Mesenteric fat pad (tissue), 1 donor: Measurements from ENCODE around the gene HOXB6. TPM values are rescaled to one million over a fixed set of nuclear protein-coding genes. Genes with fewer than 3 reads are reported as not detected.

Source experiments
- DNase-seq: peaks from one replicate; pipeline ENCODE4 v3.0.0-alpha.2; 2020; ENCODE audit warnings: low spot score
- total RNA-seq: library from RNA; stranded (reverse); fragmentation: NEBNext Ultra II Directional; extraction: Animal tissue kit (Norgen Biotek cat#: 25700); gene quantifications from one replicate; pipeline ENCODE4 v1.2.1, GENCODE V29; 2021
- donor health status: DM: yes; HTN: yes; CAD: no.

Gene HOXB6
- total RNA-seq, 1 donor from 2014 or later, result 8.9 TPM

GRCh38 chr17:48583708-48584222 is 21.0 kb downstream of the HOXB6 start:
- DNase-seq, result no peak

- no peak for DNase-seq
Measured at GRCh38 chr17:48582750-48583069, 22.1 kb downstream of the HOXB6 start.

GRCh38 chr17:48579760-48580554 is 24.8 kb downstream of the HOXB6 start:
- DNase-seq, result no peak

- DNase-seq, result no peak
Measured at GRCh38 chr17:48579471-48579759, 25.4 kb downstream of the HOXB6 start.

- no peak for DNase-seq
Measured at GRCh38 chr17:48578616-48579470, 25.9 kb downstream of the HOXB6 start.

- DNase-seq, result no peak
Measured at GRCh38 chr17:48577946-48578615, 26.7 kb downstream of the HOXB6 start, which contains the start of gene HOXB4. Gene HOXB4, minus strand, starts transcription at chr17:48578350. Its CDS starts 31 bp downstream, at chr17:48578319.

- DNase-seq, result no peak
Measured at GRCh38 chr17:48577330-48577945, 27.3 kb downstream of the HOXB6 start.

- DNase-seq, result no peak
Measured at GRCh38 chr17:48576479-48577309, 28.1 kb downstream of the HOXB6 start.

GRCh38 chr17:48575673-48576478 is 28.9 kb downstream of the HOXB6 start:
- no peak for DNase-seq

GRCh38 chr17:48575066-48575582 is 29.7 kb downstream of the HOXB6 start:
- no peak for DNase-seq

- no peak for DNase-seq
Measured at GRCh38 chr17:48574505-48575065, 30.2 kb downstream of the HOXB6 start.

- DNase-seq, result no peak
Measured at GRCh38 chr17:48571826-48572417, 32.9 kb downstream of the HOXB6 start.

- DNase-seq, result no peak
Measured at GRCh38 chr17:48571024-48571818, 33.6 kb downstream of the HOXB6 start.

- DNase-seq, result no peak
Measured at GRCh38 chr17:48570325-48571023, 34.3 kb downstream of the HOXB6 start.

- no peak for DNase-seq
Measured at GRCh38 chr17:48569674-48570324, 35.0 kb downstream of the HOXB6 start.

- DNase-seq, result no peak
Measured at GRCh38 chr17:48569240-48569582, 35.6 kb downstream of the HOXB6 start.
